ENCODE results near the gene RPL31.

DNA sequence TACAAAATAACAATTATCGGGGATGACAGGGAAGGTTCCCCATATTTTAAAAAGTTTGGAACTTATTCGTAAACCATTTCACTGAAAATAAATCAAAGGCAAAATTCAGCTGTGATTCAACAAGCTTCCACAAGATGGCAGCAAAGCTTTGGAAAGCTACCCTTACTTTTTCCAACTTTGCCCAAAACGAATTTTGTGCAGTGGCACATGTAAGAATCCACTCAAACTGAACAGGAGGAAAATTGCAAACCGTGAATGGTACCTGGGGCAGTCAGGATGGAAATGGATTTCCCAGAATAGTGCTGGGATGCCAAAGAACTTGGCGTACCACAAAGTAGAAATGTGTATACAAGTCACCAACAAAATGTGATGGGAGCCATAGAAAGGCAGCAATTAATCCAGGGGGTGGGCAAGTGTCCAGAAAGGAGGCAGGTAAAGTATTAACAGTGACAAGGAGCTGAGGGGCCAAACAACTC lies 10.7 kb downstream of the RPL31 start:
- TF ChIP-seq POLR2AphosphoS5 (IDR thresholded peaks at IDR 0.05; ENCODE audit: control insufficient read depth, insufficient read depth, low read depth, low read length) (no peak), IRF1 (CRISPR knock-in tag; IDR thresholded peaks at IDR 0.05; ENCODE audit: borderline replicate concordance) (no peak), BRF2 (IDR thresholded peaks at IDR 0.05; ENCODE audit: borderline replicate concordance, insufficient read depth, insufficient read length) (no peak), POLR2A (conservative IDR thresholded peaks at IDR 0.05) (no peak), HOMEZ (CRISPR knock-in tag; IDR thresholded peaks at IDR 0.05) (no peak), ARID4B (CRISPR knock-in tag; IDR thresholded peaks at IDR 0.05) (no peak), ZNF354B (CRISPR knock-in tag; IDR thresholded peaks at IDR 0.05) (no peak), HDAC3 (IDR thresholded peaks at IDR 0.05; ENCODE audit: borderline replicate concordance, partially characterized antibody) (no peak), LEF1 (IDR thresholded peaks at IDR 0.05) (no peak), ZNF174 (CRISPR knock-in tag; IDR thresholded peaks at IDR 0.05) (no peak), E2F6 (IDR thresholded peaks at IDR 0.05; ENCODE audit: borderline replicate concordance in 1 of 2, extremely low read depth in 1 of 2, insufficient read depth in 1 of 2, insufficient read length in 1 of 2, low read depth in 1 of 2, low read length in 1 of 2, poor library complexity in 1 of 2, severe bottlenecking in 1 of 2) (no peak)
- TF ChIP-seq, protein P1, sequence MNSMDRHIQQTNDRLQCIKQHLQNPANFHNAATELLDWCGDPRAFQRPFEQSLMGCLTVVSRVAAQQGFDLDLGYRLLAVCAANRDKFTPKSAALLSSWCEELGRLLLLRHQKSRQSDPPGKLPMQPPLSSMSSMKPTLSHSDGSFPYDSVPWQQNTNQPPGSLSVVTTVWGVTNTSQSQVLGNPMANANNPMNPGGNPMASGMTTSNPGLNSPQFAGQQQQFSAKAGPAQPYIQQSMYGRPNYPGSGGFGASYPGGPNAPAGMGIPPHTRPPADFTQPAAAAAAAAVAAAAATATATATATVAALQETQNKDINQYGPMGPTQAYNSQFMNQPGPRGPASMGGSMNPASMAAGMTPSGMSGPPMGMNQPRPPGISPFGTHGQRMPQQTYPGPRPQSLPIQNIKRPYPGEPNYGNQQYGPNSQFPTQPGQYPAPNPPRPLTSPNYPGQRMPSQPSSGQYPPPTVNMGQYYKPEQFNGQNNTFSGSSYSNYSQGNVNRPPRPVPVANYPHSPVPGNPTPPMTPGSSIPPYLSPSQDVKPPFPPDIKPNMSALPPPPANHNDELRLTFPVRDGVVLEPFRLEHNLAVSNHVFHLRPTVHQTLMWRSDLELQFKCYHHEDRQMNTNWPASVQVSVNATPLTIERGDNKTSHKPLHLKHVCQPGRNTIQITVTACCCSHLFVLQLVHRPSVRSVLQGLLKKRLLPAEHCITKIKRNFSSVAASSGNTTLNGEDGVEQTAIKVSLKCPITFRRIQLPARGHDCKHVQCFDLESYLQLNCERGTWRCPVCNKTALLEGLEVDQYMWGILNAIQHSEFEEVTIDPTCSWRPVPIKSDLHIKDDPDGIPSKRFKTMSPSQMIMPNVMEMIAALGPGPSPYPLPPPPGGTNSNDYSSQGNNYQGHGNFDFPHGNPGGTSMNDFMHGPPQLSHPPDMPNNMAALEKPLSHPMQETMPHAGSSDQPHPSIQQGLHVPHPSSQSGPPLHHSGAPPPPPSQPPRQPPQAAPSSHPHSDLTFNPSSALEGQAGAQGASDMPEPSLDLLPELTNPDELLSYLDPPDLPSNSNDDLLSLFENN (IDR thresholded peaks at IDR 0.05; ENCODE audit: low read depth in 2 of 2, low read length in 2 of 2) = no peak
- TF ChIP-seq, protein P2, sequence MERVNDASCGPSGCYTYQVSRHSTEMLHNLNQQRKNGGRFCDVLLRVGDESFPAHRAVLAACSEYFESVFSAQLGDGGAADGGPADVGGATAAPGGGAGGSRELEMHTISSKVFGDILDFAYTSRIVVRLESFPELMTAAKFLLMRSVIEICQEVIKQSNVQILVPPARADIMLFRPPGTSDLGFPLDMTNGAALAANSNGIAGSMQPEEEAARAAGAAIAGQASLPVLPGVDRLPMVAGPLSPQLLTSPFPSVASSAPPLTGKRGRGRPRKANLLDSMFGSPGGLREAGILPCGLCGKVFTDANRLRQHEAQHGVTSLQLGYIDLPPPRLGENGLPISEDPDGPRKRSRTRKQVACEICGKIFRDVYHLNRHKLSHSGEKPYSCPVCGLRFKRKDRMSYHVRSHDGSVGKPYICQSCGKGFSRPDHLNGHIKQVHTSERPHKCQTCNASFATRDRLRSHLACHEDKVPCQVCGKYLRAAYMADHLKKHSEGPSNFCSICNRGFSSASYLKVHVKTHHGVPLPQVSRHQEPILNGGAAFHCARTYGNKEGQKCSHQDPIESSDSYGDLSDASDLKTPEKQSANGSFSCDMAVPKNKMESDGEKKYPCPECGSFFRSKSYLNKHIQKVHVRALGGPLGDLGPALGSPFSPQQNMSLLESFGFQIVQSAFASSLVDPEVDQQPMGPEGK (CRISPR knock-in tag; IDR thresholded peaks at IDR 0.05; ENCODE audit: borderline replicate concordance) = no peak
- TF ChIP-seq, protein P3, sequence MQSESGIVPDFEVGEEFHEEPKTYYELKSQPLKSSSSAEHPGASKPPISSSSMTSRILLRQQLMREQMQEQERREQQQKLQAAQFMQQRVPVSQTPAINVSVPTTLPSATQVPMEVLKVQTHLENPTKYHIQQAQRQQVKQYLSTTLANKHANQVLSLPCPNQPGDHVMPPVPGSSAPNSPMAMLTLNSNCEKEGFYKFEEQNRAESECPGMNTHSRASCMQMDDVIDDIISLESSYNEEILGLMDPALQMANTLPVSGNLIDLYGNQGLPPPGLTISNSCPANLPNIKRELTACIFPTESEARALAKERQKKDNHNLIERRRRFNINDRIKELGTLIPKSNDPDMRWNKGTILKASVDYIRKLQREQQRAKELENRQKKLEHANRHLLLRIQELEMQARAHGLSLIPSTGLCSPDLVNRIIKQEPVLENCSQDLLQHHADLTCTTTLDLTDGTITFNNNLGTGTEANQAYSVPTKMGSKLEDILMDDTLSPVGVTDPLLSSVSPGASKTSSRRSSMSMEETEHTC (IDR thresholded peaks at IDR 0.05) = no peak
